Hepatocyte (in vitro differentiated cells): ENCODE measurements around the gene PKP3. TPM values are rescaled to one million over a fixed set of nuclear protein-coding genes. Genes with fewer than 3 reads are reported as not detected.

Experiments
- DNase-seq: peaks from one replicate; pipeline ENCODE4 v3.0.0-alpha.2; 2016; ENCODE audit warnings: low spot score
- H2AFZ ChIP-seq: fragments of 200-600 bp; sonication (generic); 2 replicates; pipeline ENCODE4 v1.6.0; 2016; ENCODE audit warnings: antibody characterized with exemption, mild to moderate bottlenecking
- H3K27ac ChIP-seq: fragments of 200-600 bp; sonication (generic); 2 replicates; pipeline ENCODE4 v1.5.1; 2016; ENCODE audit warnings: mild to moderate bottlenecking
- H3K27me3 ChIP-seq: fragments of 200-600 bp; sonication (generic); 2 replicates; pipeline ENCODE4 v1.6.1; 2016
- H3K36me3 ChIP-seq: fragments of 200-600 bp; sonication (generic); replicated peaks from 2 replicates; pipeline ENCODE4 v1.5.1; 2016; ENCODE audit warnings: low read depth; ENCODE audit not compliant: insufficient read depth
- H3K4me1 ChIP-seq: fragments of 200-600 bp; sonication (generic); 2 replicates; pipeline ENCODE4 v1.5.1; 2016; ENCODE audit warnings: mild to moderate bottlenecking, moderate library complexity; ENCODE audit not compliant: insufficient read depth
- H3K4me2 ChIP-seq: fragments of 200-600 bp; sonication (generic); 2 replicates; pipeline ENCODE4 v1.6.0; 2016
- H3K4me3 ChIP-seq: fragments of 200-600 bp; sonication (generic); 2 replicates; pipeline ENCODE4 v1.5.1; 2016; ENCODE audit warnings: mild to moderate bottlenecking
- H3K79me2 ChIP-seq: fragments of 200-600 bp; sonication (generic); 2 replicates; pipeline ENCODE4 v1.6.0; 2017; ENCODE audit warnings: mild to moderate bottlenecking
- H3K9me2 ChIP-seq: fragments of 200-600 bp; sonication (generic); replicated peaks from 2 replicates; pipeline ENCODE4 v1.6.0; 2017; ENCODE audit warnings: mild to moderate bottlenecking; ENCODE audit not compliant: insufficient read depth
- H3K9me3 ChIP-seq: fragments of 200-600 bp; sonication (generic); 2 replicates; pipeline ENCODE4 v1.5.1; 2016; ENCODE audit warnings: low read depth, mild to moderate bottlenecking
- H4K20me1 ChIP-seq: fragments of 200-600 bp; sonication (generic); 2 replicates; pipeline ENCODE4 v1.6.0; 2016; ENCODE audit warnings: mild to moderate bottlenecking; ENCODE audit not compliant: insufficient read depth, poor library complexity, severe bottlenecking
- CTCF ChIP-seq: fragments of 200-600 bp; sonication (generic); IDR thresholded peaks from 2 replicates; pipeline ENCODE4 v1.5.1; 2016; ENCODE audit warnings: antibody characterized with exemption, mild to moderate bottlenecking; ENCODE audit not compliant: poor library complexity
- EZH2 ChIP-seq: fragments of 200-600 bp; sonication (generic); IDR thresholded peaks from 2 replicates; pipeline ENCODE4 v1.6.1; 2016; ENCODE audit warnings: antibody characterized with exemption, mild to moderate bottlenecking, borderline replicate concordance
- EZH2phosphoT487 ChIP-seq: fragments of 200-600 bp; sonication (generic); IDR thresholded peaks from one replicate; pipeline ENCODE4 v1.6.1; 2018; ENCODE audit warnings: antibody characterized with exemption, mild to moderate bottlenecking, low read depth, moderate library complexity; ENCODE audit not compliant: unreplicated experiment, severe bottlenecking
- WGBS: methylation state at CpG from one replicate; pipeline ENCODE4 v1.1.6; 2016; ENCODE audit warnings: low lambda C conversion rate; ENCODE audit errors: missing lambda C conversion rate; 5-methylcytosine and 5-hydroxymethylcytosine counted together
- polyA plus RNA-seq: library from polyadenylated mRNA; unstranded; fragments of >200 nt; fragmentation: Nextera tagmentation; extraction: Ambion mirVana; gene quantifications from 2 replicates; pipeline ENCODE4 v1.2.1, GENCODE V29; 2016
- total RNA-seq: library from RNA; depleted of rRNA; stranded (reverse); fragments of >200 nt; gene quantifications from 2 replicates; pipeline ENCODE4 v1.2.3, GENCODE V29; 2014

PKP3 gene
- total and polyA plus RNA-seq, 2 experiments from 2014 or later = 62.1 to 89.5 TPM

DNA sequence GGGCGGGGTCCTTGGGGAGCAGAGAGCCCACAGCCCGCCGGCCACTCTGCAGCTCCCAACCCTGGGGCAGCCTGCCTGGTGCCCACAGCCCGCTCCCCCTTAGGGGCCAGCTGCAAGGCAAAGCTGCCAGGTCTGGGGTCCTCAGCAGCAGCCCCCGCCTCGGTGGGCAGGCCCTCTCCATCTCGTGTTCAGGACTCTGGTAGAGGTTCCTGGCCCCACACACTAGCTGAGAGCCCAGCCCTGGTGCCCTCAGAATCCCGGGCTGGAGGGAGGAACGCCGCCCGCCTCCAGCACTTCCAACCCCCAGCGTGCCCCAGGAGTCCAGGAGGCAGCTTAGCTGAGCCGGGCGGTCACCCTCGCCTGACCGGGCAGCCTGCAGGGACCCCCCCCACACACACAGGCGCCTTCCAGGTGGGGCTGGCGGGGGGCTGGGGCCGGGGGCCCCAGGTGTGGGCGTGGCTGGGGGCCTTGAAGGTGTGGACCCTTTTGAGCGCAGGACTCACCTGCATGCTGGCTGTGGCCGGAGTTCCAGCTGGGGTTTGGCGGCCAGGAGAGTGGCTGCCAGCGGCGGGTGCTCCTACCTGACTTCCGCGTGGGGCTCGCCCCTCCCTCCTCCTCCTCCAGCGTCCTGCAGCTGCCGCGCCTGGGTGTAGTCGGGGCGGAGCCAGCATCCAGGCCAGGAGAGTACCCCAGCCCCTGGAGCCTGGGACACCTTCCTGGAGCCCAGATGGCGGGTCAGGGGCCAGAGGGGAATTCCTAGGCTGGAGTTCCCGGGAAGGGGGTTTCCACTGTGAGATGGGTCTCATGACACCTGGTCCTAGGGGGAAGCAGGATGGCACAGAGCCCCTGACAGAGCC is 47.6 kb downstream of the PKP3 start, which contains the start of gene ANO9:
ANO9 (minus strand) TSS at position 594 of the 857 bp plus-strand sequence; CDS start at position 509, 85 bp downstream.
- Histone ChIP-seq H3K9me3 (no peaks in the 10 kb centered on the region), H4K20me1 (no peaks in the 10 kb centered on the region), H3K27me3 (no peaks in the 10 kb centered on the region), H3K4me2 (peak within 1 kb of the TSS; percentile 87), H3K79me2 (no peaks in the 10 kb centered on the region), H3K27ac (peak within 1 kb of the TSS; percentile 70), H3K4me1 (peaks cover 27% of the 10 kb centered on the region), H3K9me2 (no peaks in the 10 kb centered on the region), H3K36me3 (no peaks in the 10 kb centered on the region), H3K4me3 (peak within 1 kb of the TSS; percentile 60), H2AFZ (peak within 1 kb of the TSS; percentile 41)
- TF ChIP-seq EZH2 (no peak), CTCF (no peak), EZH2phosphoT487 (no peak)
- DNase-seq = peak; percentile 84
- 34% methylated on average over 30 of the region's 35 CpGs for WGBS

DNA sequence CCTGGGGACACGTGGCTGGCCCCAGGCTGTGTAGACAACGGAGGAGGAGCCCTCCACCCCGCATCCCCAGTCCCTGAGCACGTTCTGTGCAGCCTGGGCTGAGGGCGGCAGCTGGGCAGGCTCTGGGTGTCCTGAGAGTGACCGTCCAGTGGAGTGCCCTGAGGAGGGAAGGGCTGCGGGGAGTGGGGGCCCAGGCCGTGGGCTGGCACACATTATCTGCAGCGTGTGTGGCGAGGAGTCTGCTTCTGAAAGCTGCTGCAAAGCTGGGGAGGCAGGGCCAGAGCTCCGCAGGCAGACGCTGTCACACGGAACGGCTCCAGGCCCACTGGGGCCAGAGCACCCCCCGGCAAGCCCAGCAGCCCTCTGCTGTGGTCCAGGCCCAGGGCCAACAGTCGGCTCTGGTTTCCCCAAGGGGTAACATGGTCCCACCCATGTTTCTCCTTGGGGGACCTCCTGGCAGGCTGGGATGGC is 48.6 kb downstream of the PKP3 start:
- H3K4me1 ChIP-seq = peaks cover 30% of the 10 kb centered on the region
- H3K36me3 ChIP-seq = no peaks in the 10 kb centered on the region
- H4K20me1 ChIP-seq = no peaks in the 10 kb centered on the region
- WGBS = 74% methylated on average over 16 of the region's 16 CpGs
- H3K4me3 ChIP-seq = no peak overlapping the region
- H3K27ac ChIP-seq = no peak overlapping the region
- no peak for TF ChIP-seq EZH2phosphoT487
- H3K9me3 ChIP-seq = no peaks in the 10 kb centered on the region
- no peak overlapping the region for H2AFZ ChIP-seq
- H3K9me2 ChIP-seq = no peaks in the 10 kb centered on the region
- H3K4me2 ChIP-seq = peak overlapping the region; percentile 87
- DNase-seq = peak; percentile 3
- H3K27me3 ChIP-seq = no peaks in the 10 kb centered on the region
- no peaks in the 10 kb centered on the region for H3K79me2 ChIP-seq

DNA sequence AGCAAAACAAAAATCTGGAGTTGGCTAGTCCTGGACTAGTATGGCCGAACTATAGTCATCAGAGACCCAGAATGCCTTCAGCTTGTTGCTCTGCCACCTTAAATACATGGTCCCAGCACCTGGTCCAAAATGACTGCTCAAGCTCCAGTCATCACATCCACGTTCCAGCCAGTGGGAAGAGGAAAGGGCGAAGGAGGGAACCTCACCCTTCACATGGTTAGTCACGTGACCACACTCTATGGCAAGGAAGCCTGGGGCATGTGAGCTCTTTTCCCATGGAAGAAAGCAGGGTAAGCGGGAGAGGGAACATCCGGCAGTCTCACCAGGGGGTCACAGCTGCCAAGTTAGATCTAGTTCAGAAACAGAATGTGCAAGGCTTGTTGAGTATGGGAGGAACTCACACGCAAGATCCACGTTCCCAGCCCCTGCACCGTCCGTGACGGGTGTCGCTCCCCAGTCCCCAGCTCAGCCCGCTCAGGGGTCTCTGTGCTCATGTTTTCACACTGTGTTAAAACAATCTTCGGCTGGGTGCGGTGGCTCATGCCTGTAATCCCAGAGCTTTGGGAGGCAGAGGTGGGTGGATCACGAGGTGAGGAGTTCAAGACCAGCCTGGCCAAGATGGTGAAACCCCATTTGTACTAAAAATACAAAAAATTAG is 49.7 kb downstream of the PKP3 start:
- peaks cover 34% of the 10 kb centered on the region for H3K4me1 ChIP-seq
- DNase-seq = peak; percentile 31
- TF ChIP-seq EZH2phosphoT487 (no peak), EZH2 (no peak)
- H3K9me3 ChIP-seq = no peaks in the 10 kb centered on the region
- no peaks in the 10 kb centered on the region for H3K79me2 ChIP-seq
- no peaks in the 10 kb centered on the region for H3K36me3 ChIP-seq
- no peak overlapping the region for H3K4me2 ChIP-seq
- WGBS = 86% methylated on average over 16 of the region's 16 CpGs
- no peaks in the 10 kb centered on the region for H3K9me2 ChIP-seq
- no peak overlapping the region for H2AFZ ChIP-seq
- peak overlapping the region; percentile 95 for H3K27ac ChIP-seq
- H3K4me3 ChIP-seq = no peak overlapping the region
- H3K27me3 ChIP-seq = no peaks in the 10 kb centered on the region
- no peaks in the 10 kb centered on the region for H4K20me1 ChIP-seq

- Histone ChIP-seq H2AFZ (no peak overlapping the region), H3K36me3 (no peaks in the 10 kb centered on the region), H3K9me3 (no peaks in the 10 kb centered on the region), H3K27me3 (no peaks in the 10 kb centered on the region), H3K4me3 (no peak overlapping the region), H3K27ac (peak overlapping the region; percentile 95), H3K9me2 (no peaks in the 10 kb centered on the region), H3K4me2 (peak overlapping the region; percentile 11), H3K79me2 (peaks cover 5% of the 10 kb centered on the region), H3K4me1 (peaks cover 43% of the 10 kb centered on the region), H4K20me1 (no peaks in the 10 kb centered on the region)
- WGBS = 44% methylated on average over 12 of the region's 12 CpGs
- TF ChIP-seq EZH2 (no peak), EZH2phosphoT487 (no peak), CTCF (no peak)
- peak; percentile 74 for DNase-seq
These were observed 50.6 kb downstream of the PKP3 start for GRCh38 chr11:444396-445144.
